ENCODE measurements around the gene EXD3. TPM values are rescaled to one million over a fixed set of nuclear protein-coding genes. Genes with fewer than 3 reads are reported as not detected.

EXD3 gene
- total RNA-seq, 1 experiment from 2014 or later = 15.3 TPM

GRCh38 chr9:137389428-137389746 lies 33.6 kb downstream of the EXD3 start:
- Histone ChIP-seq H4K20me1 (ENCODE audit: control insufficient read depth, insufficient read depth, insufficient read length) (no peaks in the 10 kb centered on the region), H2BK15ac (ENCODE audit: low read depth, low read length) (no peak overlapping the region), H3K27ac (ENCODE audit: insufficient read length, low read depth, low read length) (no peak overlapping the region), H3K4me1 (ENCODE audit: insufficient read depth, low read length) (no peaks in the 10 kb centered on the region), H4K91ac (ENCODE audit: insufficient read length, low read depth, low read length) (no peak overlapping the region), H3K23ac (ENCODE audit: insufficient read length, low read depth, low read length) (no peak overlapping the region), H3K14ac (ENCODE audit: insufficient read depth, low read length) (no peak overlapping the region), H3K23me2 (ENCODE audit: insufficient read length, low read depth, low read length, poor library complexity, severe bottlenecking) (no peaks in the 10 kb centered on the region), H2BK5ac (ENCODE audit: insufficient read length, low read length) (no peak overlapping the region), H3K4ac (ENCODE audit: low read depth, low read length) (no peak overlapping the region), H3T11ph (ENCODE audit: low read length) (no peak overlapping the region), H3K27me3 (ENCODE audit: insufficient read depth, low read length) (no peaks in the 10 kb centered on the region), H3K9me3 (ENCODE audit: control insufficient read depth, low read depth, low read length) (no peaks in the 10 kb centered on the region), H2AFZ (ENCODE audit: low read length) (no peak overlapping the region), H3K4me2 (ENCODE audit: insufficient read depth, insufficient read length, low read length) (no peak overlapping the region), H3K18ac (ENCODE audit: insufficient read length, low read depth, low read length) (no peak overlapping the region), H3K9ac (ENCODE audit: extremely low read depth, insufficient read length, low read length) (no peak overlapping the region), H3K79me1 (ENCODE audit: insufficient read depth, low read depth, low read length, poor library complexity, severe bottlenecking) (no peaks in the 10 kb centered on the region), H2BK120ac (ENCODE audit: low read depth, low read length, poor library complexity, severe bottlenecking) (no peak overlapping the region), H4K5ac (ENCODE audit: insufficient read length, low read depth, low read length) (no peak overlapping the region), H2BK12ac (ENCODE audit: insufficient read length, low read depth, low read length) (no peak overlapping the region), H4K8ac (replicated peaks; ENCODE audit: insufficient read length, low read depth, low read length) (no peak overlapping the region), H3K56ac (ENCODE audit: insufficient read length, low read depth, low read length) (no peak overlapping the region), H2BK20ac (ENCODE audit: low read depth, low read length, poor library complexity, severe bottlenecking) (no peak overlapping the region), H3K79me2 (ENCODE audit: insufficient read depth, low read length) (no peaks in the 10 kb centered on the region), H2AK5ac (ENCODE audit: insufficient read length, low read length) (no peak overlapping the region)
- DNase-seq = no peak
- peaks cover 0 to 7% (median 3%) of the 10 kb centered on the region in 3 experiments; a peak in 4 of 7 replicates for H3K36me3 Mint-ChIP-seq (ENCODE audit: insufficient read depth in 1 of 3, low read depth in 3 of 3)
- H3K27ac Mint-ChIP-seq = peak overlapping the region in 1 of 3 experiments; percentile 92; a peak in 1 of 7 replicates
- no peak for TF ChIP-seq CTCF (conservative IDR thresholded peaks at IDR 0.05)
- WGBS (ENCODE audit: extremely low coverage, insufficient read length, low lambda C conversion rate) = no CpG with 5 or more reads among the region's 13 CpGs
- H3K4me3 Mint-ChIP-seq = no peak overlapping the region
- no peaks in the 10 kb centered on the region for H3K4me1 Mint-ChIP-seq
- H3K9me3 Mint-ChIP-seq = no peaks in the 10 kb centered on the region
- no peaks in the 10 kb centered on the region for H3K27me3 Mint-ChIP-seq (ENCODE audit: low read depth)
